OCI-LY7 (cell line): ENCODE measurements around the gene NDUFS3. TPM values are rescaled to one million over a fixed set of nuclear protein-coding genes. Genes with fewer than 3 reads are reported as not detected.

Source experiments
- BruUV-seq: library from RNA; stranded (reverse); fragments of 400-500 nt; replicated peaks from 2 replicates; lab custom pipeline; 2021; lab: Mats Ljungman, UMichigan
- CTCF ChIA-PET: fragments of 300-600 bp; sonication (Branson Sonifier 250); formaldehyde crosslinking; loops from one replicate; lab custom pipeline; 2022; ENCODE audit warnings: antibody characterized with exemption; ENCODE audit not compliant: unreplicated experiment; lab: Charles Lee
- POLR2A ChIA-PET: fragments of 300-600 bp; sonication (Branson Sonifier 250); formaldehyde crosslinking; loops from one replicate; lab custom pipeline; 2022; ENCODE audit warnings: antibody characterized with exemption; lab: Charles Lee
- DNase-seq: peaks from one replicate; pipeline ENCODE4 v3.0.0-alpha.2; 2015; ENCODE audit warnings: low spot score
- H2AFZ ChIP-seq: fragments of 200-600 bp; sonication (generic), shearing (Covaris generic); 2 replicates; pipeline ENCODE4 v1.6.1; 2014; ENCODE audit warnings: mild to moderate bottlenecking, antibody characterized with exemption, low read length, moderate library complexity
- H3K27ac ChIP-seq: fragments of 200-600 bp; sonication (generic); 2 replicates; pipeline ENCODE4 v1.5.1; 2014; ENCODE audit warnings: mixed run types, low read depth, mild to moderate bottlenecking, moderate library complexity, low read length, inconsistent platforms; ENCODE audit not compliant: poor library complexity, severe bottlenecking
- H3K36me3 ChIP-seq: fragments of 200-600 bp; sonication (generic); 2 replicates; pipeline ENCODE4 v1.6.1; 2014; ENCODE audit warnings: mild to moderate bottlenecking, antibody characterized with exemption, low read length, moderate library complexity, mixed read lengths; ENCODE audit not compliant: insufficient read depth
- H3K4me1 ChIP-seq: fragments of 200-600 bp; sonication (generic); 2 replicates; pipeline ENCODE4 v1.5.1; 2014; ENCODE audit warnings: mild to moderate bottlenecking, low read length; ENCODE audit not compliant: insufficient read depth, poor library complexity, severe bottlenecking
- H3K4me2 ChIP-seq: fragments of 200-600 bp; sonication (generic); 2 replicates; pipeline ENCODE4 v1.6.1; 2014; ENCODE audit warnings: mild to moderate bottlenecking, low read length
- H3K4me3 ChIP-seq: fragments of 200-600 bp; sonication (generic); 2 replicates; pipeline ENCODE4 v1.5.1; 2014; ENCODE audit warnings: mild to moderate bottlenecking, low read depth, low read length; ENCODE audit not compliant: poor library complexity, severe bottlenecking
- H3K79me2 ChIP-seq: fragments of 200-600 bp; sonication (generic); 2 replicates; pipeline ENCODE4 v1.6.1; 2016; ENCODE audit warnings: low read depth, mild to moderate bottlenecking, low read length, moderate library complexity, mixed read lengths; ENCODE audit not compliant: insufficient read depth
- H3K9me2 ChIP-seq: fragments of 200-600 bp; sonication (generic); 2 replicates; pipeline ENCODE4 v1.6.1; 2016; ENCODE audit warnings: mild to moderate bottlenecking, low read length, mixed read lengths; ENCODE audit not compliant: insufficient read depth
- H3K9me3 ChIP-seq: fragments of 200-600 bp; sonication (generic); 2 replicates; pipeline ENCODE4 v1.6.1; 2014; ENCODE audit warnings: mild to moderate bottlenecking, mixed run types, low read length, mixed read lengths
- H4K20me1 ChIP-seq: fragments of 200-600 bp; sonication (generic); 2 replicates; pipeline ENCODE4 v1.6.1; 2014; ENCODE audit warnings: mild to moderate bottlenecking, antibody characterized with exemption, low read length, moderate library complexity, mixed read lengths; ENCODE audit not compliant: insufficient read depth
- CTCF ChIP-seq: fragments of 200-600 bp; sonication (generic); conservative IDR thresholded peaks from 2 replicates; pipeline ENCODE4 v1.5.1; 2014; ENCODE audit warnings: mild to moderate bottlenecking, antibody characterized with exemption, low read length, moderate library complexity, mixed read lengths
- EZH2phosphoT487 ChIP-seq: fragments of 200-600 bp; sonication (generic); IDR thresholded peaks from 2 replicates; pipeline ENCODE4 v1.6.1; 2018; ENCODE audit warnings: low read depth, borderline replicate concordance, mild to moderate bottlenecking, mixed run types, antibody characterized with exemption, low read length, moderate library complexity, mixed read lengths
- intact Hi-C: fragments of 100-400 bp; cut with micrococcal nuclease; formaldehyde crosslinking; loops from one replicate; pipeline ENCODE4 v1.10.0; 2022; ENCODE audit not compliant: unreplicated experiment
- total RNA-seq, 2 experiments: library from RNA; depleted of rRNA in 1 of 2; stranded (reverse); fragments of >200 nt in 1 of 2; shearing (Covaris generic) in 1 of 2; gene quantifications; 2 replicates each; pipeline ENCODE4 v1.2.3, GENCODE V29; 2014 to 2022

Gene NDUFS3
- total RNA-seq, 2 experiments from 2014 or later = 73.9 to 135 TPM

GRCh38 chr11:47593934-47594855 lies 15.3 kb downstream of the NDUFS3 start, which contains the start of gene C1QTNF4:
Gene C1QTNF4, minus strand, starts transcription at chr11:47594411. Its CDS starts 3,601 bp downstream, at chr11:47590810.
- H3K79me2 ChIP-seq = no peaks in the 10 kb centered on the region
- no peak within 1 kb of the TSS for H3K4me3 ChIP-seq
- H2AFZ ChIP-seq = no peak within 1 kb of the TSS
- H3K36me3 ChIP-seq = no peaks in the 10 kb centered on the region
- no peaks in the 10 kb centered on the region for H3K9me2 ChIP-seq
- peaks cover 6% of the 10 kb centered on the region for H3K4me1 ChIP-seq
- H3K27ac ChIP-seq = no peak within 1 kb of the TSS
- DNase-seq = no peak
- H3K9me3 ChIP-seq = no peaks in the 10 kb centered on the region
- ChIA-PET CTCF (no interaction called here), POLR2A (interaction anchor here (0.6 kb wide), 1 partner anchor 344 kb away, joined by 3 read pairs; no protein-coding TSS in a partner anchor)
- no peak within 1 kb of the TSS for H3K4me2 ChIP-seq
- TF ChIP-seq EZH2phosphoT487 (no peak), CTCF (no peak)
- intact Hi-C loops = no loop called here
- no peaks in the 10 kb centered on the region for H4K20me1 ChIP-seq
- no TSS peak for BruUV-seq

- no peaks in the 10 kb centered on the region for H3K79me2 ChIP-seq
- ChIA-PET POLR2A (no interaction called here), CTCF (no interaction called here)
- intact Hi-C loops = no loop called here
- H3K27ac ChIP-seq = no peak overlapping the region
- no peaks in the 10 kb centered on the region for H3K9me2 ChIP-seq
- BruUV-seq = no TSS peak
- no peak overlapping the region for H3K4me3 ChIP-seq
- H3K4me2 ChIP-seq = no peak overlapping the region
- H3K9me3 ChIP-seq = no peaks in the 10 kb centered on the region
- DNase-seq = no peak
- H2AFZ ChIP-seq = no peak overlapping the region
- H3K4me1 ChIP-seq = peaks cover 6% of the 10 kb centered on the region
- H4K20me1 ChIP-seq = no peaks in the 10 kb centered on the region
- H3K36me3 ChIP-seq = no peaks in the 10 kb centered on the region
- TF ChIP-seq CTCF (no peak), EZH2phosphoT487 (no peak)
These were observed 16.2 kb downstream of the NDUFS3 start for GRCh38 chr11:47595029-47595428.

GRCh38 chr11:47595967-47596366 lies 17.1 kb downstream of the NDUFS3 start:
- ChIA-PET POLR2A (interaction anchor here (0.6 kb wide), 1 partner anchor 124 kb away, joined by 6 read pairs; no protein-coding TSS in a partner anchor), CTCF (no interaction called here)
- no TSS peak for BruUV-seq
- Histone ChIP-seq H3K79me2 (no peaks in the 10 kb centered on the region), H3K4me2 (no peak overlapping the region), H3K9me2 (no peaks in the 10 kb centered on the region), H3K27ac (no peak overlapping the region), H3K4me1 (peaks cover 6% of the 10 kb centered on the region), H3K36me3 (no peaks in the 10 kb centered on the region), H2AFZ (no peak overlapping the region), H4K20me1 (no peaks in the 10 kb centered on the region), H3K9me3 (no peaks in the 10 kb centered on the region), H3K4me3 (no peak overlapping the region)
- TF ChIP-seq CTCF (no peak), EZH2phosphoT487 (no peak)
- no peak for DNase-seq
- intact Hi-C loops = no loop called here
